ENCODE data around the gene HNRNPDL.

HNRNPDL gene

GRCh38 chr4:82376109-82376508 is 54.2 kb downstream of the HNRNPDL start:
- no peak overlapping the region for H3K27ac ChIP-seq (ENCODE audit: extremely low read depth, low read depth, low read length)
- ChIA-PET CTCF (no interaction called here), POLR2A (interaction anchor here (2.9 kb wide), 1 partner anchor 53 kb away, joined by 54 read pairs; the partner anchor contains the start of gene HNRNPDL)
- H3K9me3 ChIP-seq (ENCODE audit: control insufficient read depth, insufficient read depth, low read depth, low read length) = no peaks in the 10 kb centered on the region
- no peak for TF ChIP-seq SP2 (tag by site-specific recombination; IDR thresholded peaks at IDR 0.05)
- no peak for TF ChIP-seq ZNF221 (tag by site-specific recombination; IDR thresholded peaks at IDR 0.05; ENCODE audit: borderline replicate concordance)
- no peak for TF ChIP-seq SETDB1 (IDR thresholded peaks at IDR 0.05; ENCODE audit: insufficient read length, low read length)
- TF ChIP-seq ZNF645 (tag by site-specific recombination; IDR thresholded peaks at IDR 0.05) = no peak
- TF ChIP-seq ZNF433 (tag by site-specific recombination; IDR thresholded peaks at IDR 0.05; ENCODE audit: low read depth) = no peak
- no peak for TF ChIP-seq ZNF248 (tag by site-specific recombination; IDR thresholded peaks at IDR 0.05)
- no peak for TF ChIP-seq ZNF175 (tag by site-specific recombination; IDR thresholded peaks at IDR 0.05)
- TF ChIP-seq RBAK (tag by site-specific recombination; IDR thresholded peaks at IDR 0.05) = no peak
- no peak for TF ChIP-seq ZBTB44 (tag by site-specific recombination; IDR thresholded peaks at IDR 0.05)
- TF ChIP-seq ZBTB49 (tag by site-specific recombination; IDR thresholded peaks at IDR 0.05; ENCODE audit: low read depth) = no peak
- no peak for TF ChIP-seq KLF17 (tag by site-specific recombination; IDR thresholded peaks at IDR 0.05)
- no peak for TF ChIP-seq KLF10 (tag by site-specific recombination; IDR thresholded peaks at IDR 0.05)
- no peak for TF ChIP-seq ZSCAN18 (tag by site-specific recombination; IDR thresholded peaks at IDR 0.05)
- TF ChIP-seq MYNN (tag by site-specific recombination; IDR thresholded peaks at IDR 0.05; ENCODE audit: borderline replicate concordance) = no peak
- H3K4me3 ChIP-seq (ENCODE audit: low read depth, low read length) = no peak overlapping the region
- no peaks in the 10 kb centered on the region for H3K4me1 ChIP-seq (ENCODE audit: control insufficient read depth, insufficient read depth, low read length)
- H3K36me3 ChIP-seq (ENCODE audit: control insufficient read depth in 2 of 2, insufficient read depth in 1 of 2, low read length in 2 of 2) = peaks cover 0 to 19% of the 10 kb centered on the region in 2 experiments; a peak in 1 of 3 replicates

- ChIA-PET POLR2A (interaction anchor here (0.6 to 2.9 kb wide), 16 partner anchors 9 to 1085 kb away, joined by 3 to 54 read pairs (median 6); partner anchors contain the start of genes COPS4 and HNRNPDL), CTCF (interaction anchor here (0.7 kb wide), 1 partner anchor 181 kb away, joined by 3 read pairs; no protein-coding TSS in a partner anchor)
- Histone ChIP-seq H3K4me3 (ENCODE audit: low read depth, low read length) (peak within 1 kb of the TSS; percentile 97), H3K36me3 (ENCODE audit: control insufficient read depth in 2 of 2, insufficient read depth in 1 of 2, low read length in 2 of 2) (peaks cover 3 to 38% of the 10 kb centered on the region in 2 experiments; a peak in 2 of 3 replicates), H3K27ac (ENCODE audit: extremely low read depth, low read depth, low read length) (peak within 1 kb of the TSS; percentile 98), H3K9me3 (ENCODE audit: control insufficient read depth, insufficient read depth, low read depth, low read length) (no peaks in the 10 kb centered on the region), H3K4me1 (ENCODE audit: control insufficient read depth, insufficient read depth, low read length) (0 out of 2 replicates have a peak, but pooled peaks cover 1% of the 10 kb centered on the region)
- TF ChIP-seq ZNF157 (tag by site-specific recombination; IDR thresholded peaks at IDR 0.05) = no peak
- peak; percentile 67; the same call in 1 of the 2 replicates for TF ChIP-seq ZNF76 (tag by site-specific recombination; IDR thresholded peaks at IDR 0.05; ENCODE audit: borderline replicate concordance, low read depth)
- 0 out of 2 replicates have a peak, but pooled peaks have one; percentile 27 for TF ChIP-seq ZSCAN4 (tag by site-specific recombination; IDR thresholded peaks at IDR 0.05)
- no peak for TF ChIP-seq PRDM1 (tag by site-specific recombination; IDR thresholded peaks at IDR 0.05)
- peak; percentile 62; the same call in 1 of the 2 replicates for TF ChIP-seq MZF1 (tag by site-specific recombination; IDR thresholded peaks at IDR 0.05; ENCODE audit: borderline replicate concordance)
- no peak for TF ChIP-seq ELK4 (IDR thresholded peaks at IDR 0.05; ENCODE audit: borderline replicate concordance, low read depth, low read length)
- peak; percentile 84; the same call in 1 of the 2 replicates for TF ChIP-seq ZNF610 (tag by site-specific recombination; IDR thresholded peaks at IDR 0.05; ENCODE audit: borderline replicate concordance)
- TF ChIP-seq ZNF239 (tag by site-specific recombination; IDR thresholded peaks at IDR 0.05) = no peak
- no peak for TF ChIP-seq ZNF214 (tag by site-specific recombination; IDR thresholded peaks at IDR 0.05; ENCODE audit: borderline replicate concordance)
These were observed 56.2 kb downstream of the HNRNPDL start, which contains the start of gene HNRNPD for GRCh38 chr4:82373816-82374625. TSS of gene HNRNPD (minus strand) at chr4:82373991. CDS start at chr4:82373678, 313 bp downstream.

Measured in HEK293 (cell line).